ENCODE results near the gene CACTIN. TPM values are rescaled to one million over a fixed set of nuclear protein-coding genes. Genes with fewer than 3 reads are reported as not detected.
A peak's percentile ranks its signal among the peaks of the same experiment; 100 is the strongest.

Gene CACTIN
- polyA plus RNA-seq, 1 donor (not counting 4 experiments of a cell fraction or from before 2014, with no cell fraction given) = 10.8 TPM

- H4K20me1 ChIP-seq (ENCODE audit: control insufficient read depth, extremely low read depth, insufficient read depth, low read length) = no peaks in the 10 kb centered on the region
- peak overlapping the region; percentile 28 for H2AFZ ChIP-seq (ENCODE audit: control insufficient read depth, low read length)
- H3K27ac ChIP-seq (ENCODE audit: control insufficient read depth, insufficient read depth, low read length) = no peak overlapping the region
- peaks cover 31% of the 10 kb centered on the region for H3K79me2 ChIP-seq (ENCODE audit: control insufficient read depth, insufficient read depth, low read length)
- H3K27me3 ChIP-seq (ENCODE audit: control insufficient read depth, extremely low read depth, insufficient read depth, low read length) = no peaks in the 10 kb centered on the region
- DNase-seq (ENCODE audit: low read depth, low spot score) (no peak), FAIRE-seq (no peak)
- peak overlapping the region in 1 of 3 experiments; percentile 33 for H3K4me3 ChIP-seq (ENCODE audit: control insufficient read depth in 2 of 3, extremely low read depth in 1 of 3, insufficient read depth in 2 of 3, low read depth in 1 of 3, low read length in 3 of 3)
- peaks cover 0 to 5% of the 10 kb centered on the region in 2 experiments for H3K36me3 ChIP-seq (ENCODE audit: control insufficient read depth in 2 of 2, extremely low read depth in 1 of 2, insufficient read depth in 2 of 2, low read length in 2 of 2)
- H3K9me1 ChIP-seq (ENCODE audit: control insufficient read depth, extremely low read depth, insufficient read depth, low read length) = no peaks in the 10 kb centered on the region
- H3K4me1 ChIP-seq (ENCODE audit: control insufficient read depth, extremely low read depth, insufficient read depth, low read length) = peaks cover 13% of the 10 kb centered on the region
- dilution Hi-C loops (cut with MboI; ENCODE audit: extremely low pct_ligation_motif_present, low sequenced_read_pairs) = no loop called here
- no peaks in the 10 kb centered on the region for H3K9me3 ChIP-seq (ENCODE audit: control insufficient read depth, low read depth, low read length)
- H3K9ac ChIP-seq (ENCODE audit: control insufficient read depth, extremely low read depth, insufficient read depth, low read length) = peak overlapping the region; percentile 97
- TF ChIP-seq EZH2 (IDR thresholded peaks at IDR 0.05; ENCODE audit: low read length) = no peak
- no peak for TF ChIP-seq CTCF (optimal IDR thresholded peaks at IDR 0.05 in 1 of 3, IDR thresholded peaks at IDR 0.05 in 1 of 3, conservative IDR thresholded peaks at IDR 0.05 in 1 of 3; ENCODE audit: extremely low read depth in 1 of 3, insufficient read depth in 2 of 3, low read length in 3 of 3)
- H3K4me2 ChIP-seq (ENCODE audit: control insufficient read depth, extremely low read depth, insufficient read depth, low read depth, low read length) = peak overlapping the region; percentile 81
Measured at GRCh38 chr19:3627351-3627723, 747 bp upstream of the CACTIN start.

GRCh38 chr19:3625996-3626472, 556 bp downstream of the CACTIN start:
- no peak for DNase-seq (ENCODE audit: low read depth, low spot score)

More at GRCh38 chr19:3625996-3626472, 556 bp downstream of the CACTIN start:
- TF ChIP-seq CTCF (optimal IDR thresholded peaks at IDR 0.05 in 1 of 3, IDR thresholded peaks at IDR 0.05 in 1 of 3, conservative IDR thresholded peaks at IDR 0.05 in 1 of 3; ENCODE audit: extremely low read depth in 1 of 3, insufficient read depth in 2 of 3, low read length in 3 of 3) (no peak), EZH2 (IDR thresholded peaks at IDR 0.05; ENCODE audit: low read length) (no peak)
- Histone ChIP-seq H2AFZ (ENCODE audit: control insufficient read depth, low read length) (peak overlapping the region; percentile 95), H3K9ac (ENCODE audit: control insufficient read depth, extremely low read depth, insufficient read depth, low read length) (peak overlapping the region; percentile 97), H3K9me3 (ENCODE audit: control insufficient read depth, low read depth, low read length) (no peaks in the 10 kb centered on the region), H3K79me2 (ENCODE audit: control insufficient read depth, insufficient read depth, low read length) (peaks cover 31% of the 10 kb centered on the region), H3K4me2 (ENCODE audit: control insufficient read depth, extremely low read depth, insufficient read depth, low read depth, low read length) (peak overlapping the region; percentile 81), H3K4me3 (ENCODE audit: control insufficient read depth in 2 of 3, extremely low read depth in 1 of 3, insufficient read depth in 2 of 3, low read depth in 1 of 3, low read length in 3 of 3) (peak overlapping the region; percentile 90 to 95 (median 93)), H3K27me3 (ENCODE audit: control insufficient read depth, extremely low read depth, insufficient read depth, low read length) (no peaks in the 10 kb centered on the region), H3K27ac (ENCODE audit: control insufficient read depth, insufficient read depth, low read length) (peak overlapping the region; percentile 98), H3K4me1 (ENCODE audit: control insufficient read depth, extremely low read depth, insufficient read depth, low read length) (peaks cover 13% of the 10 kb centered on the region), H3K9me1 (ENCODE audit: control insufficient read depth, extremely low read depth, insufficient read depth, low read length) (no peaks in the 10 kb centered on the region), H4K20me1 (ENCODE audit: control insufficient read depth, extremely low read depth, insufficient read depth, low read length) (no peaks in the 10 kb centered on the region), H3K36me3 (ENCODE audit: control insufficient read depth in 2 of 2, extremely low read depth in 1 of 2, insufficient read depth in 2 of 2, low read length in 2 of 2) (peaks cover 3 to 5% of the 10 kb centered on the region in 2 experiments)
- dilution Hi-C loops (cut with MboI; ENCODE audit: extremely low pct_ligation_motif_present, low sequenced_read_pairs) = no loop called here
- no peak for FAIRE-seq
